A172 (cell line): ENCODE measurements around the gene OR10A5. TPM values are rescaled to one million over a fixed set of nuclear protein-coding genes. Genes with fewer than 3 reads are reported as not detected.
A peak's percentile ranks its signal among the peaks of the same experiment; 100 is the strongest.
"Not testable (repeated sequence)": the region's sequence is repeated elsewhere in the genome, so short reads cannot be mapped to it uniquely, and the experiment has no call there.

Source experiments
- DNase-seq: peaks from one replicate; pipeline ENCODE4 v3.0.0-alpha.2; 2015; ENCODE audit warnings: low spot score
- total RNA-seq: library from RNA; depleted of rRNA; stranded (reverse); fragments of >200 nt; shearing (Covaris generic); gene quantifications from 2 replicates; pipeline ENCODE4 v1.2.3, GENCODE V29; 2014; rRNA removed

The OR10A5 gene
- not detected in 2 replicates for total RNA-seq

- no peak for DNase-seq
These were observed at the start of gene OR10A5 for GRCh38 chr11:6845383-6845782. Gene OR10A5 (plus strand): TSS chr11:6845683. CDS start chr11:6845683, 0 bp downstream.

- DNase-seq, result no peak
These were observed 46.1 kb upstream of the OR10A5 start, which contains the start of gene OR6A2 for GRCh38 chr11:6799402-6799801. Gene OR6A2 (minus strand): TSS chr11:6799689. CDS start chr11:6795708, 3,981 bp downstream.

GRCh38 chr11:6801075-6801474 is 44.4 kb upstream of the OR10A5 start:
- DNase-seq, result not testable (repeated sequence)

DNA sequence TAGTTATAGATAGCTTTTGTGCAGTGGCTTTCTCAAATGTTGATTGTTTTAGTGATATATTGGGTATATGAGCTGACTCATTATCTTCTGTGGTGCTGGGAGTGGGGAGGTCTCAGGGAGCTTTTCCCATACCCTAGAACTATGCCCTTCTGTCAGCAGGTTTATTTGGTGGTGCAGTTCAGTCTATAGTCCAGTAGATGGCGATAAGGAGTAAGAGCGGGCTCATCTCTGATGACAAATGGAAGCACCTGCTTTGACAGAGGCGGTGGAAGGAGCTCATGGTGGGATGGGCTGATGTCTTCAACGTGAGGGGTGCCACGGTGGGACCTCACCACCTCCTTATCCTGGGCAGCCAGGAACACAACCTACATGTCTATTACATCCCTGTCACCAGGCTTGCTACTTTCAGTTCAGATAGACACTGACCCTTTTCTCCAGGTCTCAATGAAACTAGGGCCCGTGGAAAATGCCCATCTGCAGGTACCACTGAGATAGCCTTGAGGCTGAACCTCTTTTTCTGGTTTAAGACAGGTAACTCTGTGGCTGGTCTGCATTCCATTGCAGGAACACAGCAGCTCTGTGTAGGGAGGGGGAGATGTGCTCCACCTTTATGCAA is 33.0 kb upstream of the OR10A5 start:
- DNase-seq, result peak; percentile 43

GRCh38 chr11:6813656-6814055 is 31.8 kb upstream of the OR10A5 start:
- no peak for DNase-seq

DNA sequence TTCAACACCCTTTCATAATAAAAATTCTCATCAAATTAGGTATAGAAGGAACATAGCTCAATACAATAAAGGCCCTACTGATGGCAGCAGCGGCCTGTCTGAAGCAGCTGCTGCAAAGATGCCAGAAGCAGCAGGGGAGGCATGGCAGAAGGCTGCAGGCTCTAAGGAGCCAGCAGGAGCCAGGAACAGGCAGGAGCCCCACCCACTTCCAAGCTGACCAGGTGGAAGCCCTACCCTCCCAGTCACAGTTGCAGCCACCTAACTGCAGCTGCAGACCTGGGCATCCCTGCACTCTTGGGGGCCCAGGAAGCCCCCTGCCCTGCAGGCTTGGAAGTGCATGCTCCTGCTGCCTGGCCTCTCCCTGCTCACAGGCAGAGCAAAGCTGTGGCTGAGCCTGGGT is 27.8 kb upstream of the OR10A5 start:
- DNase-seq, result no peak

DNA sequence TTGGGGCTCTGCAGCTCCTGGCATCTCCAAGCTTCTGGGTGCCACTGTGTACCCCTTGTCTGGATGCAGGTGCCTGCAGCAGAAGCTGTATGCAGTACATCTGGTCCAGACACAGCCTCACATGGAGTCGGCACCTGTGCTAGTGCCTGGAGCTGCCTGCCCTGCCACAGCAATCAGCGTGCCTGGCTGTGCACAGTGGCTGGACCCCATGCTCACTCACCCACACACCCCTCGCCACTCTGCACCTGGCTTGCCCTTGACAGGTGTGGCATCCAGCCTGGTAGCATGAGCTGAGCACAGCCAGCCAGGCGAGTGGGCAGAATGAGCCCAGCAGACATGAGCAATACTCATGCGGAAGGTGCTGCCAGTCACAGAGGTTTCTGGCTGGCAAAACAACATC is 26.5 kb upstream of the OR10A5 start:
- DNase-seq, result no peak

- DNase-seq, result no peak
These were observed 21.2 kb upstream of the OR10A5 start for GRCh38 chr11:6824136-6824823.

DNA sequence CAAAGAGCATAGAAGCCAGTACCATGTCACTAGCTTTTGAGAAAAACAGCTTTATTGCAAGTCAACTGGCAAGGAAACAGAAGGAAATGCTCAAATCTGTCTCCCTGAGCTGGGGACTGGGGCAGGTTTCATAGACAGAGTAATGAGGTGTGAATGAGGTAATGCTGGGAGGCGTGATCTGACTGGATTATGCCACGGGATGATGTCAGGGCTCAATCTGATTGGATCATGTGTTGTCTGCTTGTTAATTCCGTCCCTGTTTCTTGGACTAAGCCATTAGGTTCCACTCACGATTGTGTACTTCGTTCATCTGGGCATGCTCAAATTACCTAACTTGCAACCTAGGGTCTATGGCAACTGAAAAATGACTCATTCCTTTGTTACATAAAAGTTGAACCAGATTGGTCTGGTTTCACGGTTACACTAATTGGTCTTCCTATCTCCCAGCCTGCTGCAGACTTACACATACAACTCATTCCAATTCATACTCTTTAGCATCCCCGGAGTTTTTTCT is 20.2 kb upstream of the OR10A5 start:
- DNase-seq, result peak; percentile 4

GRCh38 chr11:6828103-6828502 is 17.4 kb upstream of the OR10A5 start:
- DNase-seq, result no peak

GRCh38 chr11:6833356-6833755 is 12.1 kb upstream of the OR10A5 start:
- DNase-seq, result no peak

GRCh38 chr11:6834021-6834420 is 11.5 kb upstream of the OR10A5 start:
- no peak for DNase-seq

GRCh38 chr11:6841694-6842093 is 3.8 kb upstream of the OR10A5 start:
- DNase-seq, result no peak

GRCh38 chr11:6843670-6844069 is 1.8 kb upstream of the OR10A5 start:
- DNase-seq, result no peak

GRCh38 chr11:6844356-6844755 is 1.1 kb upstream of the OR10A5 start:
- DNase-seq, result no peak

DNA sequence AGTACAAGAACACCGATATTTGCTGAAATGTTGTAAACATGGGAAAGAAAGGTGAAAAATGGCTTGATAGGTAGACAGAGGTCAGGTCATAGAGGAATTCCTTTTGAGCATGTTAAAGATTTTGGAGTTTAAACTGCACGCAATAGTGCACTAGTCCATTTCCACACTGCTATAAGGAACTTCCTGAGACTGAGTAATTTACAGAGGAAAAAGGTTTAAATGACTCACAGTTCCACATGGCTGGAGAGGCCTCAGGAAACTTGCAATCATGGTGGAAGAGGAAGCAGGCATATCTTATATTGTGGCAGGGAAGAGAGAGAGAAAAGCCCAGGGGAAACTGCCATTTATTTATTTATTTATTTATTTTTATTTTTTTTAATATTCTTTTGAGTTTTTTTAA is 5.0 kb downstream of the OR10A5 start:
- no peak for DNase-seq

DNA sequence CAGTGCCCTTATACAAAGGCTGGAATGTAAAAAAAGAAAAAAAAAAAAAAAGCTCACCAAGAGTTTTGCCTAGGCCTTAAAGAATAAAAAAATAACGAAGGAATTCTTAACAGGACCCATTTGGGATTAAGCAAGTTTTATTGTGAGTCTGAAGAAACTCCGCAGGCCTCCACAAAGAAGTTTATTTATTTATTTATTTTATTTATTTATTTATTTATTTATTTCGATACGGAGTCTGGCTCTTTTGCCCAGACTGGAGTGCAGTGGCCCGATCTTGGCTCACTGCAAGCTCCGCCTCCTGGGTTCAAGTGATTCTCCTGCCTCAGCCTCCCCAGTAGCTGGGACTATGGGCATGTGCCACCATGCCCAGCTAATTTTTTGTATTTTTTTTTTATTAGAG is 9.3 kb downstream of the OR10A5 start:
- not testable (repeated sequence) for DNase-seq

DNA sequence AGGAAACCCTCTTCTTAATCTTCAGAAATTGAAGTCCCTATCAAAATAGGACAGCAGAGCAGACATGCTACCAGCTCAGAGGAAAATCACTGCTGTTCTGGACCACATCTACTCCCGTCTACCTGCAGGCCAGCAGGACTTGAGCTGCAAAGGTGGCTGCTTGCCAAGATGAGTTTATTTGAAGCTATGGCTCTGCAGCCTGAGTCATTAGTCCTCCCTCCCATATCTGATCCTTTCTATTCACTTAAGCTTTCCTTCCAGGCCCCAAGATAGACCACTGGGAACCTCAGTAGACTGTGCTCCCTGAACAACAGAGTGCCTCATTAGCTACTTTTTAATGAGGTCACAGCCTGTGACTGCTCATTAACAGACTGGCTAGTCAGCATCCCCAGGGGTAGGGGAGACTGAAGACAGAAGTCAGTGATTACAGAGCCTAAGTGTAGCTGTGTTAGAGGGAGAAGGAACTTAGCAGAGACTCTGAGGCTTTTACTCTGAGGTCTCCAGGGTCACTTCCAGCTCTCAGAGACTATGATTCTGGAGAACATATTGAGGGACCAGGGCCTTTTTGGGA is 10.6 kb downstream of the OR10A5 start:
- peak; percentile 13 for DNase-seq

- DNase-seq, result no peak
These were observed 11.4 kb downstream of the OR10A5 start for GRCh38 chr11:6856871-6857270.

DNA sequence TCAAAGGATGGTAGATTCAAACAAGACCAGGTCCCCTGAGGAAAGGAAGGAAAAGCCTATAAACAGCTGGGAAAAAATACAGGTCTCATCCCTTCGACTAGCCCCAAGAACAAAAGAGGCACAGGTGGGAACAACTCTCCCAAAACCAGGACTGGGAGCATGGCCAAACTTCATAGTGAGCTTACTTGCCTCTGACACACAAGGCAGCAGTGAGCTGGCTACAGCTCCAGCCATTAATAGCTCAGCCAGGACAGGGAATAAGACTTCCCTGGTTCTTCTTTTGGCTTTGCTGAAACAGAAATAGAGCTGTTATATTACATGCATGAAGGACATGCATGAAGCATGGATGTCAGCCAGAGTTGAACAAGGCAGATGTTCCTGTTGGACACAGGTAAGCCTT is 17.5 kb downstream of the OR10A5 start, which contains the start of gene OR10A2:
TSS of gene OR10A2 (plus strand) at position 97 of the 400 bp plus-strand sequence. CDS start 6,698 bp downstream, outside the sequence.
- DNase-seq, result no peak

GRCh38 chr11:6864438-6864837 is 19.0 kb downstream of the OR10A5 start:
- DNase-seq, result no peak

DNA sequence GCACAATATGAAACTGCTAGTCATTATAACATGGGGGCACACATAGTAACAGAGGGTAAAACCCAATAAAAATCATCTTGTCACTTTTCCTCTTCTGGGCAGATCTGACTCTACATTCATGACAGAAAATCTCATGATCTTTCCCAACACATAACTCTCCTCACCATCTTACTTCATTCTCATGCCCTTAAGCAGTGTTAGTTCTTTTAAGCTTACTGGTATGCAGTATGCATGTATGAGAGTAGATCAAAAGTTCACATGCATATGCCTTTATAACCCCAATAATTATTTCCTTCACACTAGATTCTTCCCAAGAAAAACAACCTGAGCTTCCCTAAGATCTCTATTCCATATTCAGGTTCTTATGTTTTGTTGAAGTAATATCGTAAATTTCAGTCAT is 25.8 kb downstream of the OR10A5 start:
- DNase-seq, result no peak

GRCh38 chr11:6875761-6876160 is 30.3 kb downstream of the OR10A5 start:
- DNase-seq, result no peak
